ENCODE measurements around the gene KRT23.

Gene KRT23, protein sequence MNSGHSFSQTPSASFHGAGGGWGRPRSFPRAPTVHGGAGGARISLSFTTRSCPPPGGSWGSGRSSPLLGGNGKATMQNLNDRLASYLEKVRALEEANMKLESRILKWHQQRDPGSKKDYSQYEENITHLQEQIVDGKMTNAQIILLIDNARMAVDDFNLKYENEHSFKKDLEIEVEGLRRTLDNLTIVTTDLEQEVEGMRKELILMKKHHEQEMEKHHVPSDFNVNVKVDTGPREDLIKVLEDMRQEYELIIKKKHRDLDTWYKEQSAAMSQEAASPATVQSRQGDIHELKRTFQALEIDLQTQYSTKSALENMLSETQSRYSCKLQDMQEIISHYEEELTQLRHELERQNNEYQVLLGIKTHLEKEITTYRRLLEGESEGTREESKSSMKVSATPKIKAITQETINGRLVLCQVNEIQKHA

DNA sequence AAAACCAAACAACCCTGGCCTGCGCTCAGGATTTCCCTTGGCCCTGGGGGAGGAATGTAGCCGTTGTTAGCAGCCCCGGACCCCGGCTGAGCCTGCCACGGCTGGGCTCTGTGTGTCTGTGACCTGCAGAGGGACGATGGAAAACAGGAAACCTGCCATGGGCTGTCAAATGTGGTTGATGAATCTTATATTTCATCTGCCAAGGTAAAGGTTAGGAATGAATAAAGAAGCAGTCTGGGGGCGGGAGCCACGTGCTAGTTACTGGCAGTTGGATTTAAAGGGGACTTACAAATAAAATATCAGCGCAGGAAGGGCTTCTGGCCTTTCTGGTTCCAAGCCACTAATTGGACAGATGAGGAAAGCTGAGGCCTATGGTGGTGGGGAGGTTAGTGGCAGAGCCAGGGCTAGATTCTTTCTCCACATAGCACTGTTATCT is at the start of gene KRT23:
KRT23 (minus strand) TSS at position 263 of the 436 bp plus-strand sequence. CDS start 1,043 bp downstream, outside the sequence.
- Histone ChIP-seq H3K27me3 (ENCODE audit: control insufficient read depth, low read length) (peaks cover 5% of the 10 kb centered on the region; the same call in 1 of the 2 replicates), H4K20me1 (ENCODE audit: control insufficient read depth, insufficient read depth, low read depth, low read length) (no peaks in the 10 kb centered on the region), H3K9me2 (replicated peaks; ENCODE audit: control insufficient read depth, low read length) (no peaks in the 10 kb centered on the region), H3K9me3 (ENCODE audit: control insufficient read depth, insufficient read depth, low read length) (no peaks in the 10 kb centered on the region), H3K27ac (ENCODE audit: low read depth, low read length) (no peak within 1 kb of the TSS), H3K4me1 (ENCODE audit: control insufficient read depth, low read length) (no peaks in the 10 kb centered on the region), H3K79me2 (ENCODE audit: control insufficient read depth, low read length) (no peaks in the 10 kb centered on the region), H3K4me3 (ENCODE audit: low read length) (no peak within 1 kb of the TSS), H3K36me3 (ENCODE audit: control insufficient read depth, low read length) (no peaks in the 10 kb centered on the region), H3K4me2 (ENCODE audit: low read length) (no peak within 1 kb of the TSS), H3F3A (ENCODE audit: control insufficient read depth, insufficient read depth) (no peaks in the 10 kb centered on the region)
- TF ChIP-seq, protein P1, sequence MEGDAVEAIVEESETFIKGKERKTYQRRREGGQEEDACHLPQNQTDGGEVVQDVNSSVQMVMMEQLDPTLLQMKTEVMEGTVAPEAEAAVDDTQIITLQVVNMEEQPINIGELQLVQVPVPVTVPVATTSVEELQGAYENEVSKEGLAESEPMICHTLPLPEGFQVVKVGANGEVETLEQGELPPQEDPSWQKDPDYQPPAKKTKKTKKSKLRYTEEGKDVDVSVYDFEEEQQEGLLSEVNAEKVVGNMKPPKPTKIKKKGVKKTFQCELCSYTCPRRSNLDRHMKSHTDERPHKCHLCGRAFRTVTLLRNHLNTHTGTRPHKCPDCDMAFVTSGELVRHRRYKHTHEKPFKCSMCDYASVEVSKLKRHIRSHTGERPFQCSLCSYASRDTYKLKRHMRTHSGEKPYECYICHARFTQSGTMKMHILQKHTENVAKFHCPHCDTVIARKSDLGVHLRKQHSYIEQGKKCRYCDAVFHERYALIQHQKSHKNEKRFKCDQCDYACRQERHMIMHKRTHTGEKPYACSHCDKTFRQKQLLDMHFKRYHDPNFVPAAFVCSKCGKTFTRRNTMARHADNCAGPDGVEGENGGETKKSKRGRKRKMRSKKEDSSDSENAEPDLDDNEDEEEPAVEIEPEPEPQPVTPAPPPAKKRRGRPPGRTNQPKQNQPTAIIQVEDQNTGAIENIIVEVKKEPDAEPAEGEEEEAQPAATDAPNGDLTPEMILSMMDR (IDR thresholded peaks at IDR 0.05; ENCODE audit: low read depth, low read length, poor library complexity, severe bottlenecking): no peak
- no peak for TF ChIP-seq EZH2phosphoT487 (IDR thresholded peaks at IDR 0.05; ENCODE audit: borderline replicate concordance, low read length)

DNA sequence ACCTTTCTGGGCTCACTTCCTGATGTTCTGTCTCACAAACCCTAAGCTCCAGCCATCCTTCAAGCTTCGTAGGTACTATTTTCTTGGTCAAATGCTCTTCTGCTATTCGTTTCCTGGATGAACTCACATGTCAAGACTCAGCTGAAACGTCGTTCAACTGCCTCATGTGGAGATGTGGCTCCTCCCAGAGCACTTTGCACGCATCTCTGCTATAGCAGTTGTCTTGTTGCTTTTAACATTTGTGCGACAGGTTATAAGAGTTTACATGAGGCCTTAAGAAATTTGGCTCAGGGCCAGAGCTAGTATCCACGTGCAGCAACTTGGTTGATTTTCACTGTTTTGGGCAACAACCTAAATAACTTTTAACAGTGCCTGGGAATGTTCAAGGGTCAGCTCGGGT is 49.5 kb upstream of the KRT23 start:
- H3K4me3 ChIP-seq (ENCODE audit: low read length): no peak overlapping the region
- no peaks in the 10 kb centered on the region for H3K4me1 ChIP-seq (ENCODE audit: control insufficient read depth, low read length)
- H3K4me2 ChIP-seq (ENCODE audit: low read length): no peak overlapping the region
- H3K36me3 ChIP-seq (ENCODE audit: control insufficient read depth, low read length): no peaks in the 10 kb centered on the region
- no peaks in the 10 kb centered on the region for H3K9me3 ChIP-seq (ENCODE audit: control insufficient read depth, insufficient read depth, low read length)
- no peak overlapping the region for H3K27ac ChIP-seq (ENCODE audit: low read depth, low read length)
- no peaks in the 10 kb centered on the region for H3F3A ChIP-seq (ENCODE audit: control insufficient read depth, insufficient read depth)
- no peaks in the 10 kb centered on the region for H3K9me2 ChIP-seq (replicated peaks; ENCODE audit: control insufficient read depth, low read length)
- H3K79me2 ChIP-seq (ENCODE audit: control insufficient read depth, low read length): no peaks in the 10 kb centered on the region
- H4K20me1 ChIP-seq (ENCODE audit: control insufficient read depth, insufficient read depth, low read depth, low read length): no peaks in the 10 kb centered on the region
- TF ChIP-seq, protein P1 (IDR thresholded peaks at IDR 0.05; ENCODE audit: low read depth, low read length, poor library complexity, severe bottlenecking): no peak
- no peak for TF ChIP-seq EZH2phosphoT487 (IDR thresholded peaks at IDR 0.05; ENCODE audit: borderline replicate concordance, low read length)
- H3K27me3 ChIP-seq (ENCODE audit: control insufficient read depth, low read length): peaks cover 6% of the 10 kb centered on the region; the same call in 1 of the 2 replicates

DNA sequence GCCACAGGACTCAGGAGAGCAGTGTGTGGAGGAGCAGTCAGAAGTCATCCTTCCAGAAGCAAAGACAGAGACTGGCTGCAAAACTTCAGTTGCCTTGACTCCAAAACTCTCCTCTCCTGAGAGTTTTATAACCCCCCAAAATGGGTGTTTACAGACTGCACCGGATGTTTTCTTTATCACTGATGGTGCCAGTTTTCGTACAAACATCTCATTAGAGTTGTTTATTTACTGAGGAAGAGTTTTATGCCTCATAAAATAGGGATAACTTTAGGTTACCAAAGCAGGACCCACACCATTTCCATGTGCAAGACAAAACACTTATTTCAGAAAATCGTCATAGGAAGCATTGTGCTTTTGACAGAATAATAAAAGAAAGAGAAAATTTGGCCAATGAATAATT is 46.8 kb upstream of the KRT23 start, which contains the start of gene KRT40:
KRT40 (minus strand) TSS at position 101 of the 400 bp plus-strand sequence; CDS start at position 48, 53 bp downstream.
- Histone ChIP-seq H3K27me3 (ENCODE audit: control insufficient read depth, low read length) (peaks cover 3% of the 10 kb centered on the region), H3K4me3 (ENCODE audit: low read length) (no peak within 1 kb of the TSS), H3F3A (ENCODE audit: control insufficient read depth, insufficient read depth) (no peaks in the 10 kb centered on the region), H3K4me2 (ENCODE audit: low read length) (no peak within 1 kb of the TSS), H3K4me1 (ENCODE audit: control insufficient read depth, low read length) (no peaks in the 10 kb centered on the region), H4K20me1 (ENCODE audit: control insufficient read depth, insufficient read depth, low read depth, low read length) (no peaks in the 10 kb centered on the region), H3K36me3 (ENCODE audit: control insufficient read depth, low read length) (no peaks in the 10 kb centered on the region), H3K9me3 (ENCODE audit: control insufficient read depth, insufficient read depth, low read length) (no peaks in the 10 kb centered on the region), H3K27ac (ENCODE audit: low read depth, low read length) (no peak within 1 kb of the TSS), H3K79me2 (ENCODE audit: control insufficient read depth, low read length) (no peaks in the 10 kb centered on the region), H3K9me2 (replicated peaks; ENCODE audit: control insufficient read depth, low read length) (no peaks in the 10 kb centered on the region)
- TF ChIP-seq, protein P1 (IDR thresholded peaks at IDR 0.05; ENCODE audit: low read depth, low read length, poor library complexity, severe bottlenecking): no peak
- no peak for TF ChIP-seq EZH2phosphoT487 (IDR thresholded peaks at IDR 0.05; ENCODE audit: borderline replicate concordance, low read length)

All from DOHH2 (cell line).